HEK293T (cell line): Measurements from ENCODE around the gene HTRA3.

Experiments used
- ARNT ChIP-seq: fragments of 450-650 bp; IDR thresholded peaks from 2 replicates; pipeline ENCODE4 v1.6.1; 2017; ENCODE audit warnings: mild to moderate bottlenecking
- FOXA1 ChIP-seq: fragments of 450-650 bp; IDR thresholded peaks from 2 replicates; pipeline ENCODE4 v1.6.1; 2016; ENCODE audit warnings: mild to moderate bottlenecking
- FOXK2 ChIP-seq: fragments of 450-650 bp; IDR thresholded peaks from 2 replicates; pipeline ENCODE4 v1.6.1; 2016; ENCODE audit warnings: mild to moderate bottlenecking
- FOXM1 ChIP-seq: fragments of 450-650 bp; IDR thresholded peaks from 2 replicates; pipeline ENCODE4 v1.6.1; 2017; ENCODE audit warnings: mild to moderate bottlenecking, borderline replicate concordance
- HDGF ChIP-seq: fragments of 450-650 bp; IDR thresholded peaks from 2 replicates; pipeline ENCODE4 v1.6.1; 2017; ENCODE audit warnings: antibody characterized with exemption, borderline replicate concordance
- L3MBTL2 ChIP-seq: fragments of 450-650 bp; conservative IDR thresholded peaks from 2 replicates; pipeline ENCODE4 v1.6.1; 2016; ENCODE audit warnings: mild to moderate bottlenecking
- LEF1 ChIP-seq: fragments of 450-650 bp; IDR thresholded peaks from 2 replicates; pipeline ENCODE4 v1.6.1; 2017; ENCODE audit warnings: mild to moderate bottlenecking, borderline replicate concordance
- NFRKB ChIP-seq: fragments of 450-650 bp; IDR thresholded peaks from 2 replicates; pipeline ENCODE4 v1.6.1; 2016; ENCODE audit warnings: mild to moderate bottlenecking, moderate library complexity
- SP1 ChIP-seq: fragments of 450-650 bp; IDR thresholded peaks from 2 replicates; pipeline ENCODE4 v1.6.1; 2017
- TARDBP ChIP-seq: fragments of 450-650 bp; IDR thresholded peaks from 2 replicates; pipeline ENCODE4 v1.6.1; 2016
- ZNF384 ChIP-seq: fragments of 450-650 bp; IDR thresholded peaks from 2 replicates; pipeline ENCODE4 v1.6.1; 2016

GRCh38 chr4:8280876-8281440, 11.4 kb downstream of the HTRA3 start:
- TF ChIP-seq FOXA1 (no peak), LEF1 (no peak), TARDBP (no peak), ZNF384 (no peak), ARNT (no peak), FOXK2 (no peak), FOXM1 (no peak), NFRKB (no peak), L3MBTL2 (no peak), SP1 (no peak), HDGF (no peak)
